ENCODE measurements around the gene TRIM62. TPM values are rescaled to one million over a fixed set of nuclear protein-coding genes. Genes with fewer than 3 reads are reported as not detected.

The TRIM62 gene
- total RNA-seq, 1 experiment from 2014 or later = 2.5 TPM

DNA sequence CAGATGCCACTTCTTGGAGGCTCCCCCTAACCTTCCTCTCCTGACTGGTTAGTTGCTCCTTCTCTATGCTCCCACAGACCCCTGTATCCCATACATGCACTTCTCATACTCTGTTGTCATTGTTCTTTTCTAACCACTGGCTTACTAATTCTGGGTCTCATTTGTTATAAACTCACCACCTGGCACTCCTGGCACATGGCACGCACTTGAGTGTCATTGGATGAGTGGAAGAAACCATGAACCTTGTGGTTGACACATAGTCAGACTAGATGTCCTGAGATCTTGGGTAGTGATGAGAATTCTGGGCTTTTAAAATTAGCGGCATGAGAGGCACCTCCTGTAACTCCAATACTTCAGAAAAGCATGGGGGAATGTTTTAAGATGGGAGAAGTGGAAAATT is 49.3 kb downstream of the TRIM62 start:
- Mint-ChIP-seq H3K4me1 (ENCODE audit: low read depth, unreplicated experiment) (peaks cover 6% of the 10 kb centered on the region), H3K4me3 (ENCODE audit: unreplicated experiment) (no peak overlapping the region), H3K27ac (ENCODE audit: unreplicated experiment) (no peak overlapping the region), H3K36me3 (ENCODE audit: insufficient read depth, unreplicated experiment) (no peaks in the 10 kb centered on the region), H3K9me3 (ENCODE audit: unreplicated experiment) (no peaks in the 10 kb centered on the region), H3K27me3 (ENCODE audit: insufficient read depth, unreplicated experiment) (no peaks in the 10 kb centered on the region)
- no peak for DNase-seq
- H3K27me3 ChIP-seq (replicated peaks; ENCODE audit: control insufficient read depth, insufficient read depth, low read length) = no peaks in the 10 kb centered on the region
- ChIA-PET CTCF (no interaction called here), POLR2A (no interaction called here)
- TF ChIP-seq, protein P1, sequence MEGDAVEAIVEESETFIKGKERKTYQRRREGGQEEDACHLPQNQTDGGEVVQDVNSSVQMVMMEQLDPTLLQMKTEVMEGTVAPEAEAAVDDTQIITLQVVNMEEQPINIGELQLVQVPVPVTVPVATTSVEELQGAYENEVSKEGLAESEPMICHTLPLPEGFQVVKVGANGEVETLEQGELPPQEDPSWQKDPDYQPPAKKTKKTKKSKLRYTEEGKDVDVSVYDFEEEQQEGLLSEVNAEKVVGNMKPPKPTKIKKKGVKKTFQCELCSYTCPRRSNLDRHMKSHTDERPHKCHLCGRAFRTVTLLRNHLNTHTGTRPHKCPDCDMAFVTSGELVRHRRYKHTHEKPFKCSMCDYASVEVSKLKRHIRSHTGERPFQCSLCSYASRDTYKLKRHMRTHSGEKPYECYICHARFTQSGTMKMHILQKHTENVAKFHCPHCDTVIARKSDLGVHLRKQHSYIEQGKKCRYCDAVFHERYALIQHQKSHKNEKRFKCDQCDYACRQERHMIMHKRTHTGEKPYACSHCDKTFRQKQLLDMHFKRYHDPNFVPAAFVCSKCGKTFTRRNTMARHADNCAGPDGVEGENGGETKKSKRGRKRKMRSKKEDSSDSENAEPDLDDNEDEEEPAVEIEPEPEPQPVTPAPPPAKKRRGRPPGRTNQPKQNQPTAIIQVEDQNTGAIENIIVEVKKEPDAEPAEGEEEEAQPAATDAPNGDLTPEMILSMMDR (IDR thresholded peaks at IDR 0.05; ENCODE audit: insufficient read depth in 1 of 2, low read depth in 1 of 2, low read length in 1 of 2, severe bottlenecking in 1 of 2, unreplicated experiment in 1 of 2) = no peak
- H3K9me3 ChIP-seq = no peaks in the 10 kb centered on the region
- H3K4me1 ChIP-seq = no peaks in the 10 kb centered on the region
- H3K36me3 ChIP-seq (ENCODE audit: control insufficient read depth, insufficient read depth, low read length) = no peaks in the 10 kb centered on the region
- H3K4me3 ChIP-seq (ENCODE audit: low read depth, low read length) = no peak overlapping the region
- intact Hi-C loops (cut with micrococcal nuclease; ENCODE audit: unreplicated experiment) = no loop called here
- BruUV-seq (replicated peaks) = no TSS peak

DNA sequence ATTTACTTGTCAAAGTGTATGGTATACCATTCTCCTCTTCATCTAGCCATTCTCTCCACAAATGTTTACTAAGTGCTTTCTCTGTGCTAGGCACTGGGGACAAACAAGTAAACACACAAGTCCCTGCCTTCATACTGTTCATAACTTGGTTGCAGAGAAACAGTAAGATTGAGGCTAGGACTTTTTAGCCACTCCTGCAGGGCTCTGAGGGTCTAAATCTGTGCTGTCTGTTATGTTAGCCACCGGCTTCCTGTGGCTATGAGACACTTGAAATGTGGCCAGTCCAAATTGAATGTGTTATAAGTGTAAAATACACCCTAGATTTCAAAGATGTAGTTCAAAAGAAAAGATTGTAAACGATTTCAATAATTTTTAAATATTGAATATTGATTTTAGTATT is 50.7 kb downstream of the TRIM62 start:
- no peaks in the 10 kb centered on the region for H3K36me3 Mint-ChIP-seq (ENCODE audit: insufficient read depth, unreplicated experiment)
- Histone ChIP-seq H3K4me3 (ENCODE audit: low read depth, low read length) (no peak overlapping the region), H3K36me3 (ENCODE audit: control insufficient read depth, insufficient read depth, low read length) (no peaks in the 10 kb centered on the region), H3K27me3 (replicated peaks; ENCODE audit: control insufficient read depth, insufficient read depth, low read length) (no peaks in the 10 kb centered on the region), H3K9me3 (no peaks in the 10 kb centered on the region), H3K4me1 (no peaks in the 10 kb centered on the region)
- TF ChIP-seq, protein P1 (IDR thresholded peaks at IDR 0.05; ENCODE audit: insufficient read depth in 1 of 2, low read depth in 1 of 2, low read length in 1 of 2, severe bottlenecking in 1 of 2, unreplicated experiment in 1 of 2) = no peak
- no peaks in the 10 kb centered on the region for H3K9me3 Mint-ChIP-seq (ENCODE audit: unreplicated experiment)
- no peak overlapping the region for H3K4me3 Mint-ChIP-seq (ENCODE audit: unreplicated experiment)
- no peak overlapping the region for H3K27ac Mint-ChIP-seq (ENCODE audit: unreplicated experiment)
- intact Hi-C loops (cut with micrococcal nuclease; ENCODE audit: unreplicated experiment) = no loop called here
- H3K4me1 Mint-ChIP-seq (ENCODE audit: low read depth, unreplicated experiment) = peaks cover 6% of the 10 kb centered on the region
- H3K27me3 Mint-ChIP-seq (ENCODE audit: insufficient read depth, unreplicated experiment) = no peaks in the 10 kb centered on the region
- DNase-seq = no peak
- ChIA-PET POLR2A (no interaction called here), CTCF (no interaction called here)
- BruUV-seq (replicated peaks) = no TSS peak

DNA sequence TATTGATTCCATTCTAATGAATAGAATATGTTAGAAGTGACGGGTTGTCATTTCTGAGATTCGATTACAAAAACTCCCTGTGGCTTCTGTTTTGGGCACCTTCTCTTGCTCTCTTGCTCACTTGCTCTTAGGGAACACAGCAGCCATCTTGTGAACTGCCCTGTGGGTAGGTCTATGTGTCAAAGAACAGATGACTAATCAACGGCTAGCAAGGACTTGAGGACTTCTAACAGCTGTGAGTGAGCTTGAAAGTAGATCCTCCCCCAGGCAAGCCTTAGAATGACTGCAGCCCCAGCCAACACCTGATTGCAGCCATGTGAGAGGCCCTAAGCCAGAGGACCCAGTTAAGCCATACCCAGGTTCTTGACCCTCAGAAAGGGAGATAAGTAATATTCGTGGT is 51.5 kb downstream of the TRIM62 start:
- Mint-ChIP-seq H3K9me3 (ENCODE audit: unreplicated experiment) (peaks cover 8% of the 10 kb centered on the region), H3K27me3 (ENCODE audit: insufficient read depth, unreplicated experiment) (no peaks in the 10 kb centered on the region), H3K4me3 (ENCODE audit: unreplicated experiment) (no peak overlapping the region), H3K36me3 (ENCODE audit: insufficient read depth, unreplicated experiment) (no peaks in the 10 kb centered on the region), H3K27ac (ENCODE audit: unreplicated experiment) (no peak overlapping the region), H3K4me1 (ENCODE audit: low read depth, unreplicated experiment) (peaks cover 6% of the 10 kb centered on the region)
- TF ChIP-seq, protein P1 (IDR thresholded peaks at IDR 0.05; ENCODE audit: insufficient read depth in 1 of 2, low read depth in 1 of 2, low read length in 1 of 2, severe bottlenecking in 1 of 2, unreplicated experiment in 1 of 2) = no peak
- ChIA-PET CTCF (no interaction called here), POLR2A (no interaction called here)
- no peak overlapping the region for H3K4me3 ChIP-seq (ENCODE audit: low read depth, low read length)
- no peaks in the 10 kb centered on the region for H3K9me3 ChIP-seq
- no peaks in the 10 kb centered on the region for H3K4me1 ChIP-seq
- no peak for DNase-seq
- no peaks in the 10 kb centered on the region for H3K27me3 ChIP-seq (replicated peaks; ENCODE audit: control insufficient read depth, insufficient read depth, low read length)
- no peaks in the 10 kb centered on the region for H3K36me3 ChIP-seq (ENCODE audit: control insufficient read depth, insufficient read depth, low read length)
- intact Hi-C loops (cut with micrococcal nuclease; ENCODE audit: unreplicated experiment) = no loop called here
- BruUV-seq (replicated peaks) = no TSS peak
